Measurements from ENCODE around the gene GSK3B. TPM values are rescaled to one million over a fixed set of nuclear protein-coding genes. Genes with fewer than 3 reads are reported as not detected.

GSK3B gene
- total and polyA plus RNA-seq, 2 experiments from 2014 or later: 29.0 to 45.3 TPM

- TF ChIP-seq REST (IDR thresholded peaks at IDR 0.05; ENCODE audit: unreplicated experiment) (no peak), ETS1 (IDR thresholded peaks at IDR 0.05) (no peak), POLR2AphosphoS5 (IDR thresholded peaks at IDR 0.05; ENCODE audit: low read depth) (no peak), NANOG (IDR thresholded peaks at IDR 0.05; ENCODE audit: borderline replicate concordance) (no peak), ZNF331 (CRISPR knock-in tag; IDR thresholded peaks at IDR 0.05; ENCODE audit: low read depth) (no peak), CREB1 (CRISPR knock-in tag; IDR thresholded peaks at IDR 0.05; ENCODE audit: low read depth) (no peak), CTCF (conservative IDR thresholded peaks at IDR 0.05; ENCODE audit: low read depth in 2 of 2) (no peak)
Measured at GRCh38 chr3:119871571-119871970, 222.7 kb downstream of the GSK3B start (continued).

GRCh38 chr3:119870512-119870911 lies 223.7 kb downstream of the GSK3B start:
- Mint-ChIP-seq H3K36me3 (ENCODE audit: low read depth) (peaks cover 3% of the 10 kb centered on the region; the same call in 2 of the 3 replicates), H3K4me3 (no peak overlapping the region), H3K27ac (no peak overlapping the region), H3K4me1 (peaks cover 3% of the 10 kb centered on the region; the same call in 2 of the 3 replicates), H3K9me3 (no peaks in the 10 kb centered on the region; the same call in 2 of the 3 replicates), H3K27me3 (ENCODE audit: insufficient read depth, low read depth, poor library complexity) (peaks cover 3% of the 10 kb centered on the region)
- Histone ChIP-seq H3K27ac (ENCODE audit: low read depth) (no peak overlapping the region), H3K27me3 (ENCODE audit: insufficient read depth) (no peaks in the 10 kb centered on the region), H2AFZ (no peak overlapping the region), H3K9me2 (ENCODE audit: insufficient read depth) (no peaks in the 10 kb centered on the region), H3F3A (replicated peaks; ENCODE audit: low read depth) (no peaks in the 10 kb centered on the region), H3K36me3 (ENCODE audit: insufficient read depth) (no peaks in the 10 kb centered on the region), H3K4me2 (no peak overlapping the region), H3K79me2 (replicated peaks; ENCODE audit: insufficient read depth) (no peaks in the 10 kb centered on the region), H3K4me3 (no peak overlapping the region), H3K4me1 (ENCODE audit: insufficient read depth) (peaks cover 2% of the 10 kb centered on the region; the same call in 1 of the 2 replicates), H4K20me1 (replicated peaks; ENCODE audit: insufficient read depth) (0 out of 2 replicates have a peak, but pooled peaks cover 3% of the 10 kb centered on the region)
- ATAC-seq: no peak
- no peak for DNase-seq (ENCODE audit: low spot score)
- TF ChIP-seq ETS1 (IDR thresholded peaks at IDR 0.05) (no peak), REST (IDR thresholded peaks at IDR 0.05; ENCODE audit: unreplicated experiment) (no peak), STAT1 (IDR thresholded peaks at IDR 0.05; ENCODE audit: unreplicated experiment) (no peak), EZH2phosphoT487 (IDR thresholded peaks at IDR 0.05; ENCODE audit: unreplicated experiment) (no peak), CREB1 (CRISPR knock-in tag; IDR thresholded peaks at IDR 0.05; ENCODE audit: low read depth) (no peak), JUNB (IDR thresholded peaks at IDR 0.05; ENCODE audit: unreplicated experiment) (no peak), POLR2AphosphoS5 (IDR thresholded peaks at IDR 0.05; ENCODE audit: low read depth) (no peak), EZH2 (IDR thresholded peaks at IDR 0.05; ENCODE audit: low read depth, unreplicated experiment) (no peak), CTCF (conservative IDR thresholded peaks at IDR 0.05; ENCODE audit: low read depth in 2 of 2) (no peak)

Measured in GM23338 (cell line).